ENCODE results near the gene FAM174C. TPM values are rescaled to one million over a fixed set of nuclear protein-coding genes. Genes with fewer than 3 reads are reported as not detected.
A peak's percentile ranks its signal among the peaks of the same experiment; 100 is the strongest.

Gene FAM174C
- polyA plus RNA-seq, 3 donors, result 32.8 to 56.2 (median 40.0) TPM

GRCh38 chr19:1258707-1259205 lies 16.6 kb upstream of the FAM174C start:
- peaks cover 60% of the 10 kb centered on the region for H3K4me1 Mint-ChIP-seq
- Histone ChIP-seq H3K4me3 (replicated peaks in 1 of 3; ENCODE audit: low read depth in 2 of 3, low read length in 3 of 3) (peak overlapping the region; percentile 18 to 93 (median 32)), H3K27ac (ENCODE audit: low read depth in 1 of 2, low read length in 2 of 2) (peak overlapping the region; percentile 74 to 95), H3K79me2 (ENCODE audit: insufficient read depth, low read length) (peaks cover 55% of the 10 kb centered on the region), H3K9ac (ENCODE audit: insufficient read depth, low read length, poor library complexity, severe bottlenecking) (peak overlapping the region; percentile 87), H3K9me3 (replicated peaks in 1 of 2; ENCODE audit: control insufficient read depth in 1 of 2, insufficient read depth in 1 of 2, low read length in 2 of 2) (no peaks in the 10 kb centered on the region), H4K20me1 (ENCODE audit: insufficient read depth, low read length) (peaks cover 68% of the 10 kb centered on the region), H3K36me3 (replicated peaks in 1 of 2; ENCODE audit: control insufficient read depth in 1 of 2, insufficient read depth in 2 of 2, low read length in 2 of 2) (peaks cover 39 to 45% of the 10 kb centered on the region in 2 donors), H3K4me2 (replicated peaks; ENCODE audit: extremely low read depth, low read length, poor library complexity, severe bottlenecking) (peak overlapping the region; percentile 95), H3K27me3 (ENCODE audit: control insufficient read depth in 2 of 2, insufficient read depth in 2 of 2, low read length in 2 of 2) (no peaks in the 10 kb centered on the region), H2AFZ (ENCODE audit: insufficient read depth, low read depth, low read length, poor library complexity, severe bottlenecking) (no peak overlapping the region), H3K4me1 (ENCODE audit: control insufficient read depth in 1 of 2, insufficient read depth in 2 of 2, low read length in 2 of 2) (peaks cover 76 to 91% of the 10 kb centered on the region in 2 donors)
- H3K36me3 Mint-ChIP-seq, result peaks cover 34 to 46% of the 10 kb centered on the region in 2 donors
- H3K27ac Mint-ChIP-seq, result peak overlapping the region; percentile 93 to 97 (median 96)
- peaks cover 0 to 2% (median 0%) of the 10 kb centered on the region in 7 donors for H3K9me3 Mint-ChIP-seq
- peak overlapping the region; percentile 85 to 89 for H3K4me3 Mint-ChIP-seq
- TF ChIP-seq, protein P1, sequence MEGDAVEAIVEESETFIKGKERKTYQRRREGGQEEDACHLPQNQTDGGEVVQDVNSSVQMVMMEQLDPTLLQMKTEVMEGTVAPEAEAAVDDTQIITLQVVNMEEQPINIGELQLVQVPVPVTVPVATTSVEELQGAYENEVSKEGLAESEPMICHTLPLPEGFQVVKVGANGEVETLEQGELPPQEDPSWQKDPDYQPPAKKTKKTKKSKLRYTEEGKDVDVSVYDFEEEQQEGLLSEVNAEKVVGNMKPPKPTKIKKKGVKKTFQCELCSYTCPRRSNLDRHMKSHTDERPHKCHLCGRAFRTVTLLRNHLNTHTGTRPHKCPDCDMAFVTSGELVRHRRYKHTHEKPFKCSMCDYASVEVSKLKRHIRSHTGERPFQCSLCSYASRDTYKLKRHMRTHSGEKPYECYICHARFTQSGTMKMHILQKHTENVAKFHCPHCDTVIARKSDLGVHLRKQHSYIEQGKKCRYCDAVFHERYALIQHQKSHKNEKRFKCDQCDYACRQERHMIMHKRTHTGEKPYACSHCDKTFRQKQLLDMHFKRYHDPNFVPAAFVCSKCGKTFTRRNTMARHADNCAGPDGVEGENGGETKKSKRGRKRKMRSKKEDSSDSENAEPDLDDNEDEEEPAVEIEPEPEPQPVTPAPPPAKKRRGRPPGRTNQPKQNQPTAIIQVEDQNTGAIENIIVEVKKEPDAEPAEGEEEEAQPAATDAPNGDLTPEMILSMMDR (IDR thresholded peaks at IDR 0.05), result no peak
- H3K27me3 Mint-ChIP-seq (ENCODE audit: low read depth in 3 of 3), result peaks cover 3 to 8% (median 7%) of the 10 kb centered on the region in 3 donors
- no CpG with 5 or more reads among the region's 15 CpGs for WGBS (ENCODE audit: insufficient coverage)
- intact Hi-C loops (cut with micrococcal nuclease), result no loop called here
- no peak for DNase-seq

GRCh38 chr19:1259206-1259875 lies 16.0 kb upstream of the FAM174C start:
- Histone ChIP-seq H3K27ac (ENCODE audit: low read depth in 1 of 2, low read length in 2 of 2) (peak overlapping the region; percentile 74 to 95), H4K20me1 (ENCODE audit: insufficient read depth, low read length) (peaks cover 62% of the 10 kb centered on the region), H3K9me3 (replicated peaks in 1 of 2; ENCODE audit: control insufficient read depth in 1 of 2, insufficient read depth in 1 of 2, low read length in 2 of 2) (no peaks in the 10 kb centered on the region), H3K4me2 (replicated peaks; ENCODE audit: extremely low read depth, low read length, poor library complexity, severe bottlenecking) (peak overlapping the region; percentile 95), H3K4me3 (replicated peaks in 1 of 3; ENCODE audit: low read depth in 2 of 3, low read length in 3 of 3) (peak overlapping the region; percentile 18 to 93 (median 32)), H3K27me3 (ENCODE audit: control insufficient read depth in 2 of 2, insufficient read depth in 2 of 2, low read length in 2 of 2) (no peaks in the 10 kb centered on the region), H3K4me1 (ENCODE audit: control insufficient read depth in 1 of 2, insufficient read depth in 2 of 2, low read length in 2 of 2) (peaks cover 70 to 85% of the 10 kb centered on the region in 2 donors), H2AFZ (ENCODE audit: insufficient read depth, low read depth, low read length, poor library complexity, severe bottlenecking) (no peak overlapping the region), H3K9ac (ENCODE audit: insufficient read depth, low read length, poor library complexity, severe bottlenecking) (peak overlapping the region; percentile 87), H3K79me2 (ENCODE audit: insufficient read depth, low read length) (peaks cover 49% of the 10 kb centered on the region), H3K36me3 (replicated peaks in 1 of 2; ENCODE audit: control insufficient read depth in 1 of 2, insufficient read depth in 2 of 2, low read length in 2 of 2) (peaks cover 37 to 39% of the 10 kb centered on the region in 2 donors)
- Mint-ChIP-seq H3K36me3 (peaks cover 33 to 44% of the 10 kb centered on the region in 2 donors), H3K4me3 (peak overlapping the region; percentile 85 to 89), H3K4me1 (peaks cover 59% of the 10 kb centered on the region), H3K27ac (peak overlapping the region; percentile 93 to 97 (median 96)), H3K9me3 (peaks cover 0 to 2% (median 0%) of the 10 kb centered on the region in 7 donors), H3K27me3 (ENCODE audit: low read depth in 3 of 3) (peaks cover 3 to 10% (median 8%) of the 10 kb centered on the region in 3 donors)
- intact Hi-C loops (cut with micrococcal nuclease), result no loop called here
- TF ChIP-seq, protein P1 (IDR thresholded peaks at IDR 0.05), result no peak
- 7% methylated on average over 14 of the region's 17 CpGs for WGBS (ENCODE audit: insufficient coverage)
- DNase-seq, result peak; percentile 78 to 83 (median 79)

Measured in CD14-positive monocyte (primary cell).